IPS-15b (cell line): Measurements from ENCODE around the gene DDTL.

ENCODE experiments used
- H3K27me3 ChIP-seq: one replicate; pipeline ENCODE4 v1.6.1; 2013; ENCODE audit warnings: low read length; ENCODE audit not compliant: control insufficient read depth, insufficient read depth
- H3K36me3 ChIP-seq: one replicate; pipeline ENCODE4 v1.6.1; 2013; ENCODE audit warnings: low read length; ENCODE audit not compliant: control insufficient read depth, insufficient read depth
- H3K4me1 ChIP-seq: one replicate; pipeline ENCODE4 v1.6.1; 2013; ENCODE audit warnings: mild to moderate bottlenecking, low read length; ENCODE audit not compliant: control insufficient read depth, insufficient read depth
- H3K4me3 ChIP-seq: one replicate; pipeline ENCODE4 v1.5.1; 2013; ENCODE audit warnings: low read depth, low read length
- H3K9ac ChIP-seq: one replicate; pipeline ENCODE4 v1.6.1; 2013; ENCODE audit warnings: low read depth, mild to moderate bottlenecking, low read length
- H3K9me3 ChIP-seq: one replicate; pipeline ENCODE4 v1.6.1; 2013; ENCODE audit warnings: mild to moderate bottlenecking, low read length; ENCODE audit not compliant: control insufficient read depth, insufficient read depth

DDTL gene

GRCh38 chr22:24008381-24009226, 41.9 kb downstream of the DDTL start:
- no peak overlapping the region for H3K4me3 ChIP-seq
- no peak overlapping the region for H3K9ac ChIP-seq
- H3K36me3 ChIP-seq: no peaks in the 10 kb centered on the region
- H3K4me1 ChIP-seq: peaks cover 2% of the 10 kb centered on the region
- H3K27me3 ChIP-seq: no peaks in the 10 kb centered on the region
- no peaks in the 10 kb centered on the region for H3K9me3 ChIP-seq

GRCh38 chr22:24009227-24010017, 42.7 kb downstream of the DDTL start:
- no peaks in the 10 kb centered on the region for H3K4me1 ChIP-seq
- H3K36me3 ChIP-seq: no peaks in the 10 kb centered on the region
- H3K9ac ChIP-seq: no peak overlapping the region
- no peaks in the 10 kb centered on the region for H3K27me3 ChIP-seq
- H3K4me3 ChIP-seq: no peak overlapping the region
- H3K9me3 ChIP-seq: no peaks in the 10 kb centered on the region

GRCh38 chr22:24010018-24010391, 43.3 kb downstream of the DDTL start:
- Histone ChIP-seq H3K36me3 (no peaks in the 10 kb centered on the region), H3K4me1 (no peaks in the 10 kb centered on the region), H3K27me3 (no peaks in the 10 kb centered on the region), H3K9me3 (no peaks in the 10 kb centered on the region), H3K9ac (no peak overlapping the region), H3K4me3 (no peak overlapping the region)

GRCh38 chr22:24011735-24012068, 45.0 kb downstream of the DDTL start:
- Histone ChIP-seq H3K4me3 (peak overlapping the region; percentile 97), H3K27me3 (no peaks in the 10 kb centered on the region), H3K9ac (peak overlapping the region; percentile 62), H3K9me3 (no peaks in the 10 kb centered on the region), H3K4me1 (no peaks in the 10 kb centered on the region), H3K36me3 (no peaks in the 10 kb centered on the region)

- no peaks in the 10 kb centered on the region for H3K4me1 ChIP-seq
- H3K36me3 ChIP-seq: no peaks in the 10 kb centered on the region
- no peaks in the 10 kb centered on the region for H3K27me3 ChIP-seq
- no peak overlapping the region for H3K4me3 ChIP-seq
- H3K9ac ChIP-seq: no peak overlapping the region
- no peaks in the 10 kb centered on the region for H3K9me3 ChIP-seq
Observed at GRCh38 chr22:24016156-24016555, 49.5 kb downstream of the DDTL start.

- Histone ChIP-seq H3K9ac (no peak overlapping the region), H3K36me3 (no peaks in the 10 kb centered on the region)
Observed at GRCh38 chr22:24021304-24021703, 54.6 kb downstream of the DDTL start.

More at GRCh38 chr22:24021304-24021703, 54.6 kb downstream of the DDTL start:
- Histone ChIP-seq H3K9me3 (no peaks in the 10 kb centered on the region), H3K4me3 (no peak overlapping the region), H3K4me1 (peaks cover 8% of the 10 kb centered on the region), H3K27me3 (no peaks in the 10 kb centered on the region)
